Neuronal stem cell (in vitro differentiated cells): ENCODE data around the gene DPY19L3.

Experiments
- DNase-seq: peaks from one replicate; pipeline ENCODE4 v3.0.0-alpha.2; 2013; ENCODE audit warnings: low spot score
- H2AFZ ChIP-seq: one replicate; pipeline ENCODE4 v1.6.1; 2013; ENCODE audit warnings: mild to moderate bottlenecking, low read length, inconsistent platforms
- H2AK5ac ChIP-seq: 2 replicates; pipeline ENCODE4 v1.6.1; 2013; ENCODE audit warnings: low read depth, mild to moderate bottlenecking, inconsistent platforms, low read length, moderate library complexity, mixed read lengths
- H2BK120ac ChIP-seq: 2 replicates; pipeline ENCODE4 v1.6.1; 2013; ENCODE audit warnings: low read depth, mild to moderate bottlenecking, inconsistent platforms, low read length, moderate library complexity, mixed read lengths
- H2BK12ac ChIP-seq: one replicate; pipeline ENCODE4 v1.6.1; 2013; ENCODE audit warnings: low read length, inconsistent platforms
- H2BK15ac ChIP-seq: 2 replicates; pipeline ENCODE4 v1.6.1; 2013; ENCODE audit warnings: mild to moderate bottlenecking, low read length, inconsistent platforms, mixed read lengths
- H2BK5ac ChIP-seq: one replicate; pipeline ENCODE4 v1.6.1; 2013; ENCODE audit warnings: inconsistent platforms, mild to moderate bottlenecking, low read length, moderate library complexity
- H3K14ac ChIP-seq: one replicate; pipeline ENCODE4 v1.6.1; 2013; ENCODE audit warnings: low read length, inconsistent platforms
- H3K18ac ChIP-seq: 2 replicates; pipeline ENCODE4 v1.6.1; 2013; ENCODE audit warnings: low read length, inconsistent platforms
- H3K23ac ChIP-seq: 2 replicates; pipeline ENCODE4 v1.6.1; 2013; ENCODE audit warnings: low read depth, mild to moderate bottlenecking, mixed read lengths, low read length, inconsistent platforms; ENCODE audit not compliant: poor library complexity
- H3K27ac ChIP-seq: replicated peaks from 3 replicates; pipeline ENCODE4 v1.5.1; 2013; ENCODE audit warnings: low read length, inconsistent platforms
- H3K27me3 ChIP-seq, 3 experiments: 2 replicates each; pipeline ENCODE4 v1.6.1; 2013; ENCODE audit warnings: low read length in 3 of 3, mild to moderate bottlenecking in 2 of 3, inconsistent platforms in 1 of 3, low read depth in 1 of 3, mixed read lengths in 1 of 3, moderate library complexity in 1 of 3; ENCODE audit not compliant: control insufficient read depth in 3 of 3, insufficient read depth in 3 of 3
- H3K36me3 ChIP-seq, 2 donors: replicated peaks in 1 of 2; 2 replicates each; pipeline ENCODE4 v1.6.1; 2013; ENCODE audit warnings: low read length in 2 of 2; ENCODE audit not compliant: control insufficient read depth in 2 of 2, insufficient read depth in 2 of 2
- H3K4ac ChIP-seq: 2 replicates; pipeline ENCODE4 v1.6.1; 2013; ENCODE audit warnings: inconsistent platforms, mild to moderate bottlenecking, low read length, moderate library complexity
- H3K4me1 ChIP-seq, 2 donors: 1 replicate in 1 of 2; 2 replicates in 1 of 2; pipeline ENCODE4 v1.6.1; 2013; ENCODE audit warnings: low read length in 2 of 2, low read depth in 1 of 2; ENCODE audit not compliant: control insufficient read depth in 2 of 2, insufficient read depth in 1 of 2
- H3K4me2 ChIP-seq: one replicate; pipeline ENCODE4 v1.6.1; 2013; ENCODE audit warnings: mild to moderate bottlenecking, low read length, inconsistent platforms; ENCODE audit not compliant: insufficient read depth, poor library complexity, severe bottlenecking
- H3K4me3 ChIP-seq, 2 donors: 2 replicates each; pipeline ENCODE4 v1.5.1; 2013; ENCODE audit warnings: low read length in 2 of 2, mild to moderate bottlenecking in 2 of 2, inconsistent platforms in 1 of 2, moderate library complexity in 1 of 2
- H3K79me1 ChIP-seq: one replicate; pipeline ENCODE4 v1.6.1; 2013; ENCODE audit warnings: low read depth, mild to moderate bottlenecking, inconsistent platforms, low read length, moderate library complexity
- H3K9ac ChIP-seq: one replicate; pipeline ENCODE4 v1.6.1; 2013; ENCODE audit warnings: mild to moderate bottlenecking, low read depth, low read length, inconsistent platforms; ENCODE audit not compliant: poor library complexity
- H3K9me3 ChIP-seq, 2 donors: replicated peaks in 1 of 2; 2 replicates each; pipeline versions ENCODE3 to v1.6.1; 2013; ENCODE audit warnings: low read length in 2 of 2, mild to moderate bottlenecking in 2 of 2, inconsistent platforms in 1 of 2, low read depth in 1 of 2, mixed read lengths in 1 of 2, moderate library complexity in 1 of 2; ENCODE audit not compliant: control insufficient read depth in 2 of 2, insufficient read depth in 1 of 2
- H4K8ac ChIP-seq: one replicate; pipeline ENCODE4 v1.6.1; 2013; ENCODE audit warnings: low read depth, mild to moderate bottlenecking, inconsistent platforms, low read length, moderate library complexity
- H4K91ac ChIP-seq: one replicate; pipeline ENCODE4 v1.6.1; 2013; ENCODE audit warnings: low read length, low read depth, mild to moderate bottlenecking, inconsistent platforms; ENCODE audit not compliant: poor library complexity
- WGBS, 2 donors: extraction: QIAGEN DNeasy Blood & Tissue Kit; methylation state at CpG; one replicate each; pipeline ENCODE4 v1.1.7; 2013; ENCODE audit warnings: missing lambda C conversion rate in 2 of 2, mixed read lengths in 1 of 2; ENCODE audit not compliant: insufficient read length in 2 of 2, insufficient replicate concordance in 1 of 2; ENCODE audit errors: extremely low coverage in 2 of 2; 5-methylcytosine and 5-hydroxymethylcytosine counted together

DPY19L3 gene

GRCh38 chr19:32450217-32450616, 44.6 kb downstream of the DPY19L3 start:
- Histone ChIP-seq H3K27me3 (no peaks in the 10 kb centered on the region), H3K27ac (no peak overlapping the region), H3K9ac (no peak overlapping the region), H4K91ac (no peak overlapping the region), H3K4me3 (no peak overlapping the region), H2BK12ac (no peak overlapping the region), H2AFZ (no peak overlapping the region), H2BK15ac (no peak overlapping the region), H3K23ac (no peak overlapping the region), H3K36me3 (peaks cover 6 to 92% of the 10 kb centered on the region in 2 donors), H3K4me2 (no peak overlapping the region), H2AK5ac (no peak overlapping the region), H3K18ac (no peak overlapping the region), H3K4ac (no peak overlapping the region), H2BK120ac (no peak overlapping the region), H3K79me1 (no peaks in the 10 kb centered on the region), H3K9me3 (peaks cover 0 to 2% of the 10 kb centered on the region in 2 donors), H3K14ac (no peak overlapping the region), H4K8ac (no peak overlapping the region), H2BK5ac (no peak overlapping the region), H3K4me1 (no peaks in the 10 kb centered on the region)
- no peak for DNase-seq
- WGBS, 2 donors = no CpG with 5 or more reads among the region's 4 CpGs

- Histone ChIP-seq H2BK12ac (no peak overlapping the region), H3K23ac (no peak overlapping the region), H2AFZ (no peak overlapping the region), H2BK15ac (no peak overlapping the region), H3K9ac (no peak overlapping the region), H3K36me3 (peaks cover 13 to 98% of the 10 kb centered on the region in 2 donors), H3K27ac (no peak overlapping the region), H3K18ac (no peak overlapping the region), H4K91ac (no peak overlapping the region), H2BK120ac (no peak overlapping the region), H4K8ac (no peak overlapping the region), H3K4ac (no peak overlapping the region), H3K4me2 (no peak overlapping the region), H2BK5ac (no peak overlapping the region), H3K9me3 (peaks cover 0 to 2% of the 10 kb centered on the region in 2 donors), H3K27me3 (no peaks in the 10 kb centered on the region), H3K4me3 (no peak overlapping the region), H3K4me1 (no peaks in the 10 kb centered on the region), H2AK5ac (no peak overlapping the region), H3K79me1 (no peaks in the 10 kb centered on the region), H3K14ac (no peak overlapping the region)
- DNase-seq = no peak
- WGBS, 2 donors = no CpG with 5 or more reads among the region's 2 CpGs
Observed at GRCh38 chr19:32453736-32454135, 48.2 kb downstream of the DPY19L3 start.

- H3K4me2 ChIP-seq = no peak overlapping the region
- H4K8ac ChIP-seq = no peak overlapping the region
- H3K27me3 ChIP-seq = no peaks in the 10 kb centered on the region
- H2BK5ac ChIP-seq = no peak overlapping the region
- peaks cover 13 to 95% of the 10 kb centered on the region in 2 donors for H3K36me3 ChIP-seq
- H3K9me3 ChIP-seq = peaks cover 0 to 2% of the 10 kb centered on the region in 2 donors
- H3K4me1 ChIP-seq = no peaks in the 10 kb centered on the region
- no peak overlapping the region for H2AK5ac ChIP-seq
- no peak for DNase-seq
- no peak overlapping the region for H2BK12ac ChIP-seq
- no peak overlapping the region for H3K27ac ChIP-seq
- H3K4ac ChIP-seq = no peak overlapping the region
- no peak overlapping the region for H2BK120ac ChIP-seq
- no peak overlapping the region for H3K23ac ChIP-seq
- no peak overlapping the region for H4K91ac ChIP-seq
- H2BK15ac ChIP-seq = no peak overlapping the region
- no peak overlapping the region for H2AFZ ChIP-seq
- H3K14ac ChIP-seq = no peak overlapping the region
- no CpG with 5 or more reads among the region's 4 CpGs for WGBS, 2 donors
- H3K18ac ChIP-seq = no peak overlapping the region
- no peak overlapping the region for H3K4me3 ChIP-seq
- H3K79me1 ChIP-seq = no peaks in the 10 kb centered on the region
- H3K9ac ChIP-seq = no peak overlapping the region
Observed at GRCh38 chr19:32456406-32456805, 50.8 kb downstream of the DPY19L3 start.

- Histone ChIP-seq H3K36me3 (peaks cover 7 to 96% of the 10 kb centered on the region in 2 donors), H2BK5ac (no peak overlapping the region), H2BK15ac (no peak overlapping the region), H3K4ac (no peak overlapping the region), H3K9me3 (no peaks in the 10 kb centered on the region), H3K27ac (no peak overlapping the region), H2BK12ac (no peak overlapping the region), H4K8ac (no peak overlapping the region), H3K23ac (no peak overlapping the region), H3K4me2 (no peak overlapping the region), H2AK5ac (no peak overlapping the region), H3K4me3 (no peak overlapping the region), H3K9ac (no peak overlapping the region), H3K4me1 (no peaks in the 10 kb centered on the region), H3K79me1 (no peaks in the 10 kb centered on the region), H2BK120ac (no peak overlapping the region), H2AFZ (no peak overlapping the region), H3K18ac (no peak overlapping the region), H4K91ac (no peak overlapping the region), H3K14ac (no peak overlapping the region), H3K27me3 (no peaks in the 10 kb centered on the region)
- DNase-seq = no peak
- WGBS, 2 donors = no CpG with 5 or more reads among the region's 5 CpGs
Observed at GRCh38 chr19:32457571-32458158, 52.1 kb downstream of the DPY19L3 start.
